ENCODE measurements around the gene TBC1D1.

GRCh38 chr4:37858872-37859271 is 32.0 kb upstream of the TBC1D1 start:
- no peak for TF ChIP-seq ZFP30 (CRISPR knock-in tag; IDR thresholded peaks at IDR 0.05)
- no peak for TF ChIP-seq ZNF8 (CRISPR knock-in tag; IDR thresholded peaks at IDR 0.05)
- no peak for TF ChIP-seq RARB (CRISPR knock-in tag; IDR thresholded peaks at IDR 0.05)
- no peak for TF ChIP-seq ZFP3 (CRISPR knock-in tag; IDR thresholded peaks at IDR 0.05)
- TF ChIP-seq, protein P1, sequence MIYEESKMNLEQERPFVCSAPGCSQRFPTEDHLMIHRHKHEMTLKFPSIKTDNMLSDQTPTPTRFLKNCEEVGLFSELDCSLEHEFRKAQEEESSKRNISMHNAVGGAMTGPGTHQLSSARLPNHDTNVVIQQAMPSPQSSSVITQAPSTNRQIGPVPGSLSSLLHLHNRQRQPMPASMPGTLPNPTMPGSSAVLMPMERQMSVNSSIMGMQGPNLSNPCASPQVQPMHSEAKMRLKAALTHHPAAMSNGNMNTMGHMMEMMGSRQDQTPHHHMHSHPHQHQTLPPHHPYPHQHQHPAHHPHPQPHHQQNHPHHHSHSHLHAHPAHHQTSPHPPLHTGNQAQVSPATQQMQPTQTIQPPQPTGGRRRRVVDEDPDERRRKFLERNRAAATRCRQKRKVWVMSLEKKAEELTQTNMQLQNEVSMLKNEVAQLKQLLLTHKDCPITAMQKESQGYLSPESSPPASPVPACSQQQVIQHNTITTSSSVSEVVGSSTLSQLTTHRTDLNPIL (CRISPR knock-in tag; IDR thresholded peaks at IDR 0.05; ENCODE audit: low read depth): no peak
- TF ChIP-seq SNAI2 (CRISPR knock-in tag; IDR thresholded peaks at IDR 0.05): no peak
- TF ChIP-seq ARNTL (CRISPR knock-in tag; IDR thresholded peaks at IDR 0.05; ENCODE audit: borderline replicate concordance, low read depth): no peak
- no peak for TF ChIP-seq ESRRG (CRISPR knock-in tag; IDR thresholded peaks at IDR 0.05)
- TF ChIP-seq, protein P2, sequence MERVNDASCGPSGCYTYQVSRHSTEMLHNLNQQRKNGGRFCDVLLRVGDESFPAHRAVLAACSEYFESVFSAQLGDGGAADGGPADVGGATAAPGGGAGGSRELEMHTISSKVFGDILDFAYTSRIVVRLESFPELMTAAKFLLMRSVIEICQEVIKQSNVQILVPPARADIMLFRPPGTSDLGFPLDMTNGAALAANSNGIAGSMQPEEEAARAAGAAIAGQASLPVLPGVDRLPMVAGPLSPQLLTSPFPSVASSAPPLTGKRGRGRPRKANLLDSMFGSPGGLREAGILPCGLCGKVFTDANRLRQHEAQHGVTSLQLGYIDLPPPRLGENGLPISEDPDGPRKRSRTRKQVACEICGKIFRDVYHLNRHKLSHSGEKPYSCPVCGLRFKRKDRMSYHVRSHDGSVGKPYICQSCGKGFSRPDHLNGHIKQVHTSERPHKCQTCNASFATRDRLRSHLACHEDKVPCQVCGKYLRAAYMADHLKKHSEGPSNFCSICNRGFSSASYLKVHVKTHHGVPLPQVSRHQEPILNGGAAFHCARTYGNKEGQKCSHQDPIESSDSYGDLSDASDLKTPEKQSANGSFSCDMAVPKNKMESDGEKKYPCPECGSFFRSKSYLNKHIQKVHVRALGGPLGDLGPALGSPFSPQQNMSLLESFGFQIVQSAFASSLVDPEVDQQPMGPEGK (CRISPR knock-in tag; IDR thresholded peaks at IDR 0.05; ENCODE audit: borderline replicate concordance): no peak
- TF ChIP-seq TSHZ2 (CRISPR knock-in tag; IDR thresholded peaks at IDR 0.05): no peak
- TF ChIP-seq BACH2 (CRISPR knock-in tag; IDR thresholded peaks at IDR 0.05; ENCODE audit: borderline replicate concordance): no peak
- no peak for TF ChIP-seq ZNF565 (CRISPR knock-in tag; conservative IDR thresholded peaks at IDR 0.05; ENCODE audit: low read depth)
- TF ChIP-seq ISL1 (CRISPR knock-in tag; IDR thresholded peaks at IDR 0.05): no peak
